ENCODE measurements around the gene DEF6. TPM values are rescaled to one million over a fixed set of nuclear protein-coding genes. Genes with fewer than 3 reads are reported as not detected.

The DEF6 gene
- total and polyA plus RNA-seq, 11 donors, result 0.38 to 14.4 (median 1.1) TPM

GRCh38 chr6:35363293-35363750, 65.7 kb downstream of the DEF6 start:
- TF ChIP-seq CTCF (IDR thresholded peaks at IDR 0.05) (no peak), POLR2A (IDR thresholded peaks at IDR 0.05) (no peak)
- Histone ChIP-seq H3K27me3 (no peaks in the 10 kb centered on the region), H3K9me3 (no peaks in the 10 kb centered on the region), H3K4me1 (peaks cover 0 to 65% (median 46%) of the 10 kb centered on the region in 12 donors), H3K27ac (peak overlapping the region in 9 of 12 donors; percentile 0 to 70 (median 59)), H3K36me3 (no peaks in the 10 kb centered on the region), H3K4me3 (no peak overlapping the region)
- peak in 4 of 5 donors; percentile 30 to 53 (median 49) for DNase-seq
- WGBS, 4 donors, result 40 to 52% (median 45%) methylated on average over 10 of the region's 10 CpGs
- intact Hi-C loops (cut with DNase I), result no loop called here
- peak; percentile 32 to 75 (median 72) for ATAC-seq

- 95 to 98% (median 98%) methylated on average over 6 of the region's 6 CpGs for WGBS, 4 donors
- intact Hi-C loops (cut with DNase I), result no loop called here
- H3K27ac ChIP-seq, result no peak overlapping the region
- ATAC-seq (no peak), DNase-seq (no peak)
- no peaks in the 10 kb centered on the region for H3K9me3 ChIP-seq
- TF ChIP-seq POLR2A (IDR thresholded peaks at IDR 0.05) (no peak), CTCF (IDR thresholded peaks at IDR 0.05) (no peak)
- H3K36me3 ChIP-seq, result no peaks in the 10 kb centered on the region
- H3K4me1 ChIP-seq, result peaks cover 0 to 59% (median 41%) of the 10 kb centered on the region in 12 donors
- H3K4me3 ChIP-seq, result no peak overlapping the region
- no peaks in the 10 kb centered on the region for H3K27me3 ChIP-seq
Measured at GRCh38 chr6:35365594-35366203, 68.1 kb downstream of the DEF6 start.

- H3K4me3 ChIP-seq, result no peak overlapping the region
- H3K9me3 ChIP-seq, result no peaks in the 10 kb centered on the region
- ATAC-seq, result no peak
- no peak for DNase-seq
- no peak for TF ChIP-seq POLR2A (IDR thresholded peaks at IDR 0.05)
- no peak for TF ChIP-seq CTCF (IDR thresholded peaks at IDR 0.05)
- no peak overlapping the region for H3K27ac ChIP-seq
- H3K27me3 ChIP-seq, result no peaks in the 10 kb centered on the region
- intact Hi-C loops (cut with DNase I), result no loop called here
- no peaks in the 10 kb centered on the region for H3K36me3 ChIP-seq
- H3K4me1 ChIP-seq, result peaks cover 0 to 59% (median 40%) of the 10 kb centered on the region in 12 donors
Measured at GRCh38 chr6:35366204-35366596, 68.6 kb downstream of the DEF6 start.

- no peak for ATAC-seq
- TF ChIP-seq CTCF (IDR thresholded peaks at IDR 0.05), result no peak
- no peak for TF ChIP-seq POLR2A (IDR thresholded peaks at IDR 0.05)
- H3K9me3 ChIP-seq, result no peaks in the 10 kb centered on the region
- intact Hi-C loops (cut with DNase I), result no loop called here
- no peaks in the 10 kb centered on the region for H3K36me3 ChIP-seq
- peak overlapping the region in 1 of 12 donors; percentile 81 for H3K27ac ChIP-seq
- no peaks in the 10 kb centered on the region for H3K27me3 ChIP-seq
- peak in 1 of 5 donors; percentile 34 for DNase-seq
- WGBS, 4 donors, result 60 to 80% (median 72%) methylated on average over 5 of the region's 5 CpGs
- H3K4me1 ChIP-seq, result peaks cover 0 to 56% (median 32%) of the 10 kb centered on the region in 12 donors
- H3K4me3 ChIP-seq, result no peak overlapping the region
Measured at GRCh38 chr6:35367646-35368037, 70.0 kb downstream of the DEF6 start.

Measured in heart left ventricle (tissue), 16 donors.